Fibroblast of villous mesenchyme (primary cell): Measurements from ENCODE around the gene CDK19. TPM values are rescaled to one million over a fixed set of nuclear protein-coding genes. Genes with fewer than 3 reads are reported as not detected.
A peak's percentile ranks its signal among the peaks of the same experiment; 100 is the strongest.
"Not testable (repeated sequence)": the region's sequence is repeated elsewhere in the genome, so short reads cannot be mapped to it uniquely, and the experiment has no call there.

Experiments used
- DNase-seq: peaks from one replicate; pipeline ENCODE4 v3.0.0-alpha.2; 2010; ENCODE audit warnings: low read depth
- H3K4me3 ChIP-seq: 2 replicates; pipeline ENCODE4 v1.5.1; 2011; ENCODE audit warnings: low read depth, mild to moderate bottlenecking, low read length
- CTCF ChIP-seq: IDR thresholded peaks from 2 replicates; pipeline ENCODE4 v1.5.1; 2012; ENCODE audit warnings: low read depth, mild to moderate bottlenecking, low read length; ENCODE audit not compliant: insufficient read depth
- total RNA-seq: library from RNA; depleted of rRNA; stranded (reverse); fragments of >200 nt; gene quantifications from 2 replicates; pipeline ENCODE4 v1.2.3, GENCODE V29; 2012

CDK19 gene
- total RNA-seq, 1 donor, result 9.9 TPM

DNA sequence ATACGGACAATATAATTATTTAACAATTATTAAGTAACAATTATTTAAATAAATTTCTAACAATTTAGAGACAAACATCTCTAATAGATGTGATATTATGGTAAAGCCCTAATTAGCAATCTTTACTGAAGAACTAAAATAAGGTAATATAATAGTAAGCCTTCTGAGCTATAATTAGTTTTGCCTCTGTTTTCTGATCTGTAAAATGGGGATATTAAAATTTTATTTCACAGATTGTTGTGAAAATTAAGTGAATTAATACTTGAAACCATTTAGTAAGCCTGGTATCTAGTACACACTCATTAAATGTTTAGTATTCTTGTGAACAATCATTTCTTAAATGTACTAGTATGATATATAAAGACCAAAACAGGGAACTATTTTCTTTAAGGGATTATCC, 70.3 kb downstream of the CDK19 start:
- no peak for TF ChIP-seq CTCF
- H3K4me3 ChIP-seq, result no peak overlapping the region
- no peak for DNase-seq

DNA sequence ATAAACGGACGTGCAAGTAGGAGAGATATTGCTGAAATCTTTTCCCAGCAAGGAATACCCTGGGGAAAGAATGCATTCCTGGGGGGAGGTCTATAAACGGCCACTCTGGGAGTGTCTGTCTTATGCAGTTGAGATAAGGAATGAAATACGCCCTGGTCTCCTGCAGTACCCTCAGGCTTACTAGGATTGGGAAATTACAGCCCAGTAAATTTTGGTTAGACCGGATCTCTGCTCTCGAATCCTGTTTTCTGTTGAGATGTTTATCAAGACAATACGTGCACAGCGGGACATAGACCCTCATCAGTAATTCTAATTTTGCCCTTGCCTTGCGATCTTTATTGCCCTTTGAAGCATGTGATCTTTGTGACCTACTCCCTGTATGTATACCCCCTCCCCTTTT, 72.7 kb downstream of the CDK19 start:
- not testable (repeated sequence) for H3K4me3 ChIP-seq, DNase-seq

- TF ChIP-seq CTCF, result no peak
- no peak for DNase-seq
- no peak overlapping the region for H3K4me3 ChIP-seq
Observed at GRCh38 chr6:110741517-110741916, 73.8 kb downstream of the CDK19 start.

GRCh38 chr6:110738899-110739365, 76.3 kb downstream of the CDK19 start:
- DNase-seq, result no peak
- H3K4me3 ChIP-seq, result no peak overlapping the region
- TF ChIP-seq CTCF, result no peak

DNA sequence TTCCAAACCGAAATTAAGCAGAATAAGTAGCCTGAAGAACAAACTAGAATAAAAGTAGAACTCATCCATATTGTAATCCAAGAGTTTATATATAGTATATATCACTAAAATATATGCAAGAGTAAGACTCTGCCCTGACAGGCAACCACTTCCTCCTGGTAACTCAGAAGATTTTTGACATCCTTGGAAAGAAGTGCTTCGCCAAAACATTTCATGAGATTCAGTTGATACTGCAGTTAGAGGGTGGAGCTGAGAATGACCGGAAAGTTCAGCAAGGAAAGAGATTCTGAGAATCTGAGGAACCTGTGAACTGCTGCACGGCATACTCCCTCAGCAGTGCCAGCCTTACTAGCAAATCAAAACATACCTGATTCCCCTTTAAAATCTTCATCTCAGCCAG, 79.6 kb downstream of the CDK19 start:
- DNase-seq, result no peak
- TF ChIP-seq CTCF, result no peak
- H3K4me3 ChIP-seq, result no peak overlapping the region

DNA sequence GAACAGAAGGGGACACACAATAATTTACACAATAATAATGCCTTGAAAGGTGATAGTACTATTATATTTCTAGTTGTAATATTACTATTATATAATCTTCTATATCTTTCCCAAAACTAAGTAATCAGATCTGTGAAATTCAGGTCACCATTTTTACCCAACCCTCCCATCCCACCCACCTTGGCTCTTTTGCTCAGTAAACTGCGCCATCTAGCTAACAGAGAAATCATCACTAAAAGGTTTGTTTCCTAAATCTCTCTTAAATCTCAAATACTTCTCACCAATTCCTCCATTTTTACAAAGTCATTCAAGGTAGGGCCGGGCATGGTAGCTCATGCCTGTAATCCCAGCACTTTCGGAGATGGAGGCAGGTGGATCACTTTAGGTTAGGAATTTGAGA, 83.4 kb downstream of the CDK19 start:
- no peak for DNase-seq
- TF ChIP-seq CTCF, result peak; percentile 5
- H3K4me3 ChIP-seq, result no peak overlapping the region

- TF ChIP-seq CTCF, result no peak
- DNase-seq, result no peak
- no peak overlapping the region for H3K4me3 ChIP-seq
Observed at GRCh38 chr6:110731196-110731595, 84.1 kb downstream of the CDK19 start.

- no peak for DNase-seq
- H3K4me3 ChIP-seq, result no peak overlapping the region
- TF ChIP-seq CTCF, result no peak
Observed at GRCh38 chr6:110728501-110728900, 86.8 kb downstream of the CDK19 start.
